ENCODE data around the gene NEURL4.

NEURL4 gene

GRCh38 chr17:7321466-7321865, 7.7 kb downstream of the NEURL4 start:
- no peak for DNase-seq

- DNase-seq: no peak
Observed at GRCh38 chr17:7318121-7318860, 10.8 kb downstream of the NEURL4 start.

GRCh38 chr17:7317161-7317803, 11.9 kb downstream of the NEURL4 start:
- DNase-seq: no peak

- DNase-seq: no peak
Observed at GRCh38 chr17:7315570-7316235, 13.4 kb downstream of the NEURL4 start.

- peak; percentile 85 to 93 (median 90) for DNase-seq
Observed at GRCh38 chr17:7314719-7315569, 14.2 kb downstream of the NEURL4 start, which contains the start of gene GPS2. Gene GPS2 (minus strand): TSS chr17:7315360. CDS start chr17:7315052, 308 bp downstream.

GRCh38 chr17:7313890-7314718, 15.0 kb downstream of the NEURL4 start:
- no peak for DNase-seq

GRCh38 chr17:7313088-7313889, 15.8 kb downstream of the NEURL4 start:
- peak in 2 of 6 experiments; percentile 31 to 32 for DNase-seq

GRCh38 chr17:7312432-7313087, 16.6 kb downstream of the NEURL4 start:
- DNase-seq: peak in 1 of 6 experiments; percentile 44

GRCh38 chr17:7311110-7311705, 17.9 kb downstream of the NEURL4 start:
- DNase-seq: no peak

GRCh38 chr17:7309628-7310027, 19.5 kb downstream of the NEURL4 start:
- DNase-seq: no peak

- peak; percentile 73 to 90 (median 89) for DNase-seq
Observed at GRCh38 chr17:7308625-7309433, 20.3 kb downstream of the NEURL4 start.

GRCh38 chr17:7307686-7308624, 21.2 kb downstream of the NEURL4 start:
- peak in 5 of 6 experiments; percentile 63 to 87 (median 69) for DNase-seq

GRCh38 chr17:7306911-7307685, 22.0 kb downstream of the NEURL4 start, which contains the start of gene EIF5A:
Gene EIF5A (plus strand): TSS chr17:7307628. CDS start chr17:7309636, 2,008 bp downstream.
- DNase-seq: peak; percentile 97 to 100 (median 100)

GRCh38 chr17:7304179-7304578, 25.0 kb downstream of the NEURL4 start:
- no peak for DNase-seq

GRCh38 chr17:7296189-7296861, 32.8 kb downstream of the NEURL4 start:
- DNase-seq: peak in 5 of 6 experiments; percentile 39 to 56 (median 50)
